Activated CD8-positive, alpha-beta memory T cell treated with anti-CD3 and anti-CD28 coated beads for 24 hours (primary cell): ENCODE measurements around the gene DDX3Y.

Experiments
- DNase-seq: peaks from one replicate; pipeline ENCODE4 v3.0.0-alpha.2; 2020

DDX3Y gene

DNA sequence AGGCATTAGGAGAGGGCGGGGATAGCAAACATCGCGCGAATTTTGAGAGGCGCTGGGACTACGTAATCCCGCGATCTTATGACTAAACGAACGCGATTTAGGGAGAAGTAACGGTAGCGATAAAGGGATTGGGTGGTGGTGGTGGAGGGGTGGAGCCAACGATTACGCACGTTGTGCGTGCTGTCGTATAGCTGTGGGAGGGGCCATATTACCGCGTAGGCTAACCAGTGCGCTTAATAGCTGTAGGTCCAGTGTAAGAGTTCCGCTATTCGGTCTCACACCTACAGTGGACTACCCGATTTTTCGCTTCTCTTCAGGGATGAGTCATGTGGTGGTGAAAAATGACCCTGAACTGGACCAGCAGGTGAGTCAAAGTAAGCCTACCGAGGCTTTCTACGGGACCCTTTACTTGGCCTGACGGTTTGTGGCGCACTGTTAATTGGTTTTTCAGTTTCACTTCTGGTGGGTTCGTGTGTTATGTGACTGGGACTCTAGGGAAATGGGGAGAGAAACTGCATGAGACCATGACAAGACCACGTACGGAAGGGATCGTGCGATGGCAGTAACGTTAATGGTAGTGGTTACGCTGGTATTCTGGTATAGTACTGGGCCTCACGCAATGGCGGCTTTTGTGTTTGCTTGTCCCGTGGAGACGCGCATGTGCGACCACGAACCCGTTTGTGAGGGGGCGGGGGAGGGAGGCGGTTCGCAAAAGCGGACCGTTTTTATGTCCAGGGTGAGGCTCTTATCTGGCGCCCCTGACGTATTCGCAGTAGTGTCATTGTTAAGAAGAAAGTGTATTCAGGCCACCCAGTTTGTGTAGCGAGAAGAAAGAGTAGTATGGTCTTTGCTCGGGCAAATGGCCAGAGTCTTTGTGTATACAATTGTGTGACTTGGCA, at the start of gene DDX3Y:
DDX3Y (plus strand) TSS at position 251 of the 899 bp plus-strand sequence; CDS start at position 320, 69 bp downstream.
- no peak for DNase-seq

DNA sequence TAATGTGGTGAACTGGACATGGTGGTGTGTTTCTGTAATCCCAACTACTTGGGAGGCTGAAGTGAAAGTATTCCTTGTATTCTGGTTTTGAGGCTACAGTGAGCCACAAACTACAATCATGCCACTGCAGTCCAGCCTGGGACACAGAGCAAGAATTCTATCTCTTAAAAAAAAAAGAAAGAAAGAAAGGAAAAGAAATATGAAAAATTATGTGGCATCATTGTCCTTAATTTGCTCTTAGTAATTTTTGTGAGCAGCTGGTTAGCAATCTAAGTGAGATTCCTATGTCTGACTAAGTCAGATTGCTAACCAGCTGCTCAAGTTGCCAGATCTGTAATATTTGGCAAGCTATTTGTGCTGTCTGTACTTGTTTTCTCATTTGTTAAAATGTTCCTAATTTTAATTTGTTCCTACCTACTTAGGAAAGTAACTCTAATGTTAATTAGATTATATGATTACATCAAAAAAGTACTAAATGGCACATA, 48.8 kb upstream of the DDX3Y start:
- no peak for DNase-seq

DNA sequence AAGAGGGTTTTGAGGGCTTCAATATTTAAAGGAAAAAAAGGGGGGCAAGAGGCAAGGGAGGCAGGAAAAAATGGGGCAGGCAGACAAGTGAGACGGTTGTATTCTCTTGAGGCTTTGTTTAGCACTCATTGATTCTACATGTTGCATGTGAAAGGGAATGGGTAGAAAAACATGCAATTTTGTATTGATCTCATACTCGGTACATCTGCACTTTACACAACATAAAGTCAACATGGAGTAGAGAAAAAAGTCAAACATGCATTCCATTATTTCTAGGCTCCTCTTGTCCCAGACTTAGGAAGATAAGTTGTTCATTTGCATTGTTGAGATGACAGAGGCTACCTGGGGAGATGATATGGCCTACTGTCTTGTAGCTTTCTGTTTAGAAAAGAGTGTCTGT, 36.7 kb upstream of the DDX3Y start:
- no peak for DNase-seq

DNA sequence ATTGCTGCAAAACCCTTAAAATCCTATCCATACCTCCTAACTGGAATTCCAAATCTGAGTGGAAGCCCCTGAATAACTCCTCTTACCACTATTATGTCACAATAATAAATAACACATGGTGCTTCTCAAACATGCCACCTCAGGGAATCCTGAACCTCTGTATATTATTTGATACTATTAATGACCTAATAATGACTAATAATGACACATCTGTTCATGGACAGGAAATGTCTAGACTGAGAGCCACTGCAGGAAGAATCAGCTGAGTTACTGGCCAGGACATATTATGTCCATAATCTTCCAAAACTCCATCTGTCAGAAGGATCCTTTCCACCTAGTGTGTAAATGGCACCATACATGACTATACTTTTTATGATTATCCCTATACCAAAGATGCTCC, 7.7 kb upstream of the DDX3Y start:
- no peak for DNase-seq

DNA sequence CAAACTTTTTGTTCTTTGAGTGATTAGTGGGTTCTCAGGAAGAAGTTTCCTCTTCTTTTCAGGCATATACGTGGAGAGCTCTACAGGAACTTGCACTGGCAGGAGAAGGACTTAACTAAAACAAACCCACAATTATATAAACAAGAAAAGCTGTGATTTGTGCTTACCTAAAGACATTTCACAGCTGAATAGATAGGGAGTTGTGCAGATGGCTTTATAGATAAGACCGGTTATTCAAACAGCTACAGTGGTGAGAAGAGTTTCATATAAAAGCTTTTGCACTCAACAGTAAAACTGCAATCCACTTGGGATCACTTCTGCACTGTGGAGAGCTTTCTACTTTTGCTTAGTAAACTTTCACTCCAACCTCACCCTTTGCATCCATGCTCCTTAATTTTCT, 6.1 kb upstream of the DDX3Y start:
- no peak for DNase-seq

DNA sequence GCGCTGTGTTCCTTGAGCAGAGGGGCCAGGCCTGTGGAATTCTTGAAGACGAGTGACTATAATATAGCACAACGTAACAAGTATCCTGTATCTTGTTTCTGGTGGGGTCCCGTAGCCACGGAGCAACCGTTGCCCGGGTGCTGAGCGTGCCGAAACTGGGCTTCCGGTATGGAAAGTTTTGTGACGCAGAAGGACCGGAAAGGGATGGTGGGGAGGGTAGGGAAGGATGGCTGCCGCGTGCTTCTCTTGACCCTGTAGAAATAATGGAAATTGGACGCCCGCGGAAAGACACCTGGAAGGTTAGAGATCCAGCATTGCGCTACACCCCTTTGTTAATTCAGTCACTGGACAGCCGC, 827 bp downstream of the DDX3Y start:
- DNase-seq: no peak

DNA sequence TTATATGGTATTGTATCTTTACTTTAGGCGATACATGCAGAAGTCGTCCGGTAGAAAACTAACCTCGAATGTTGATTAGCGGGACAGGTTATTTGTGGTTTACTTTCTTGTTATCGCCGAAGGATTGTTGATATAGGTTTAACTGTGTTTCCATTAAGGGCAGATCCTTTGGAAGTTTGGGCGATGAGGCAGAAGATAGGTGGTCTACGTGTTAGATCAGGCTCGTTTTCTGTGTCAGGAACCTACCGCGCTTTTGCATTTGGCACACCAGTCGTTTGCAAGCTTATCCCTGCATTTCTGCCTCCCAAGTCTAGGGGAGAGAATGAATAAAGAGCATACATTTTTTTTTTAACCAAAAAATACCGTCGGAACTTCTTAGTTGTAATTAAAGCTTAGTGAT, 1.2 kb downstream of the DDX3Y start:
- no peak for DNase-seq

DNA sequence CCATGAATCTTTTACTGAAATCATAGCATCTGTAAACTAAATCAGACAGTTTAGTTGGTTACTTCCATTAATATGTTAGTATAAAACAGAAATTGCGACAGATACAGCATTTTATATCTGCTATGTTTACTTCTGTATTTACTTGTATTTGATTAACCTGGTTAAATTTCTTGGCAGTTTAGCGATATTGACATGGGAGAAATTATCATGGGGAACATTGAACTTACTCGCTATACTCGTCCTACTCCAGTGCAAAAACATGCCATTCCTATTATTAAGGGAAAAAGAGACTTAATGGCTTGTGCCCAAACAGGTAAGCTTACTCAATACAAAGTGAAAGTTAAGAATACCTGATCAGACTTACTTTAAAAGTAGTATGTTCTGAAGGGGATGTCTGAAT, 8.9 kb downstream of the DDX3Y start:
- no peak for DNase-seq

DNA sequence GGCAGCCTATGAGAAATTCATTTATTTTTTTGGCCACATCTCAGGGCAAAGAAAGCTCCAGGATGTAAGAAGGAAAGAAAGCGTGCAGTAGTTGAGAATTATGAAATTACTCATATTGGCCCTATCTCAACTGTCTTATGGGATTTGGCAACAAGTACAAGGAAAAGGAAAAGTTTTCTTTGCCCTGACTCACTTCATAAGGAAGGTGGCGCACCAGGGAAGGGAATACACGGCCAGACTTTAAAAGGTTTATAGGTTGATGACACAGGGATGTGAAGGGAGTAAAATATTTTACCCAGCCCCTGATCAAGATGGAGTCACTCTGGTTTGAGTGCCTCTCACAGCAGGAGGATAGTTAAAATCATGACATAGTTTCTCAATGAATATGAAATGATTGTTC, 23.4 kb downstream of the DDX3Y start:
- DNase-seq: no peak

DNA sequence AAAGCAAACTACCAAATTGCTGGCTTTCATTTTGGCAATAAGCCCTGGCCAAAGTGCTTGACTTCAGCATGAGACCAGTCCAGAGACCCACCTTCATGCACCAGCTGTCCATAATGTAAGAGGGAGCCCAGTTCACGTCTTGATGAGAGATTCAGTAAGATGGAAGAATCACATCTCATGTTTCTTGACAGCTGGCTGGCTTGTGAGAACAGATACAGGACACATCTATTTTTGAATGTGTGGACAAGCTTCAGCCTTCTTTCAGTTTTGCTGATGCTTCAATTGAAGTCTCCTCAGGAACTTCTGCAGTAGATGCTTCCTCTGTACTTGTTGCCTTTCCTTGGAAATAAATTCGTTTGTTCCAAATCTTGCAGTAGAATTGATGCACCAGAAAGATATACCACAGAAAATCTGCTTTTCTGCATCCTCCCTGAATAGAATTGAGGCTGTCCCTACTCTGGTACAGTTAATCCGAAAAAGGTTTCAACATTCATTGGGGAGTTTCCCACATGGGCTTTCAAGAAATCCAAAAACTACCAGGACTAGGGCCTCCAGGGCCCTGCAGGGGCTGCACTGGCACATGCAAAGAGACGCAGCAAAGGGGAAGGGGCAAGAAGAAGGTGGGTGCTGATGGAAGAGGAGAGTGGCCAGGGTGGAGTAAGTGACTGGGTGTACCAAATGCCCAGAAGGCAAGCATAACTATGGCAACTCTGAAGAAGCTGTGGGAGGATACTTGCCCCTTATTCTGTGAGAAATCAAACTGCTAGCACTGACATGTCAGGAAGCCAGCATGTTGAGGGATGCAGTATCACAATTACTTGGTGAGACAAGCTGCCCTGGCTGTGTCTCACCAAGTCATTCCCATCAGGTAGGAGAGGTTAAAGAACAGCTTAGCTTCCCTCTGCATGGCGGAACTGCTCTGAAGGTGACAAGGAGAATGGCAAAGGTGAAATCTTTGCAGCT, 37.3 kb downstream of the DDX3Y start:
- no peak for DNase-seq
